Activated B cell treated with CpG ODN at 0.5 μM for 24 hours (primary cell): ENCODE results near the gene TMEM255B. TPM values are rescaled to one million over a fixed set of nuclear protein-coding genes. Genes with fewer than 3 reads are reported as not detected.
"Not testable (repeated sequence)": the region's sequence is repeated elsewhere in the genome, so short reads cannot be mapped to it uniquely, and the experiment has no call there.

Experiments
- ATAC-seq: fragments of 200-7000 bp; cut with Tn5 transposase; one replicate; pipeline ENCODE4 v1.10.0; 2021; ENCODE audit warnings: low read depth, mild to moderate bottlenecking, moderate library complexity
- CTCF ChIA-PET: fragments of 350-600 bp; sonication (Branson Sonifier 250); formaldehyde crosslinking; loops from one replicate; lab custom pipeline; 2021; ENCODE audit warnings: antibody characterized with exemption; lab: Charles Lee
- POLR2A ChIA-PET: fragments of 350-600 bp; sonication (Branson Sonifier 250); formaldehyde crosslinking; loops from one replicate; lab custom pipeline; 2021; ENCODE audit warnings: antibody characterized with exemption; lab: Charles Lee
- DNase-seq: peaks from one replicate; pipeline ENCODE4 v3.0.0; 2022
- H3K27ac Mint-ChIP-seq: one replicate; pipeline ENCODE4 v1.8.0; 2020; ENCODE audit warnings: mixed read lengths
- H3K27me3 Mint-ChIP-seq: one replicate; pipeline ENCODE4 v1.8.0; 2021; ENCODE audit warnings: mixed read lengths
- H3K36me3 Mint-ChIP-seq: one replicate; pipeline ENCODE4 v1.8.0; 2021; ENCODE audit warnings: low read depth, mixed read lengths
- H3K4me1 Mint-ChIP-seq: one replicate; pipeline ENCODE4 v1.8.0; 2021; ENCODE audit warnings: mixed read lengths
- H3K4me3 Mint-ChIP-seq: one replicate; pipeline ENCODE4 v1.8.0; 2020; ENCODE audit warnings: mild to moderate bottlenecking, mixed read lengths
- H3K9me3 Mint-ChIP-seq: one replicate; pipeline ENCODE4 v1.8.0; 2020; ENCODE audit warnings: mixed read lengths
- intact Hi-C: fragments of 100-400 bp; cut with micrococcal nuclease; formaldehyde crosslinking; loops from one replicate; pipeline ENCODE4 v1.15.1; 2024
- total RNA-seq: library from RNA; stranded (reverse); gene quantifications from 2 replicates; pipeline ENCODE4 v1.2.3, GENCODE V29; 2022
- TF ChIP-seq, protein P1 (sequence below): fragments of 200-600 bp; IDR thresholded peaks from one replicate; pipeline ENCODE4 v1.8.0; 2022; ENCODE audit warnings: antibody characterized with exemption, mild to moderate bottlenecking

Gene TMEM255B
- total RNA-seq, 1 donor from 2014 or later = 6.2 TPM

- TF ChIP-seq, protein P1, sequence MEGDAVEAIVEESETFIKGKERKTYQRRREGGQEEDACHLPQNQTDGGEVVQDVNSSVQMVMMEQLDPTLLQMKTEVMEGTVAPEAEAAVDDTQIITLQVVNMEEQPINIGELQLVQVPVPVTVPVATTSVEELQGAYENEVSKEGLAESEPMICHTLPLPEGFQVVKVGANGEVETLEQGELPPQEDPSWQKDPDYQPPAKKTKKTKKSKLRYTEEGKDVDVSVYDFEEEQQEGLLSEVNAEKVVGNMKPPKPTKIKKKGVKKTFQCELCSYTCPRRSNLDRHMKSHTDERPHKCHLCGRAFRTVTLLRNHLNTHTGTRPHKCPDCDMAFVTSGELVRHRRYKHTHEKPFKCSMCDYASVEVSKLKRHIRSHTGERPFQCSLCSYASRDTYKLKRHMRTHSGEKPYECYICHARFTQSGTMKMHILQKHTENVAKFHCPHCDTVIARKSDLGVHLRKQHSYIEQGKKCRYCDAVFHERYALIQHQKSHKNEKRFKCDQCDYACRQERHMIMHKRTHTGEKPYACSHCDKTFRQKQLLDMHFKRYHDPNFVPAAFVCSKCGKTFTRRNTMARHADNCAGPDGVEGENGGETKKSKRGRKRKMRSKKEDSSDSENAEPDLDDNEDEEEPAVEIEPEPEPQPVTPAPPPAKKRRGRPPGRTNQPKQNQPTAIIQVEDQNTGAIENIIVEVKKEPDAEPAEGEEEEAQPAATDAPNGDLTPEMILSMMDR = no peak
- ATAC-seq (peak; percentile 93), DNase-seq (peak; percentile 82)
- CTCF ChIA-PET = interaction anchor here (0.8 to 1.0 kb wide), 5 partner anchors 54 to 504 kb away, joined by 3 to 6 read pairs (median 3); no protein-coding TSS in a partner anchor
- Mint-ChIP-seq H3K36me3 (no peaks in the 10 kb centered on the region), H3K27me3 (peaks cover 2% of the 10 kb centered on the region), H3K4me1 (peaks cover 7% of the 10 kb centered on the region), H3K4me3 (peak overlapping the region; percentile 80), H3K9me3 (no peaks in the 10 kb centered on the region), H3K27ac (peak overlapping the region; percentile 79)
- POLR2A ChIA-PET = interaction anchor here (0.8 kb wide), 1 partner anchor 91 kb away, joined by 3 read pairs; no protein-coding TSS in a partner anchor
- intact Hi-C loops = no loop called here
Observed at GRCh38 chr13:113724780-113725315, 34.2 kb upstream of the TMEM255B start.

- POLR2A ChIA-PET, H3K4me3 Mint-ChIP-seq, ATAC-seq, H3K27me3 Mint-ChIP-seq, H3K9me3 Mint-ChIP-seq, H3K4me1 Mint-ChIP-seq, intact Hi-C loops, DNase-seq, H3K36me3 Mint-ChIP-seq: not testable (repeated sequence)
- CTCF ChIA-PET = interaction anchor here (1.0 kb wide), 2 partner anchors 82 to 503 kb away, joined by 3 read pairs; no protein-coding TSS in a partner anchor
- H3K27ac Mint-ChIP-seq = peak overlapping the region; percentile 79
Observed at GRCh38 chr13:113725329-113726105, 33.5 kb upstream of the TMEM255B start.

DNA sequence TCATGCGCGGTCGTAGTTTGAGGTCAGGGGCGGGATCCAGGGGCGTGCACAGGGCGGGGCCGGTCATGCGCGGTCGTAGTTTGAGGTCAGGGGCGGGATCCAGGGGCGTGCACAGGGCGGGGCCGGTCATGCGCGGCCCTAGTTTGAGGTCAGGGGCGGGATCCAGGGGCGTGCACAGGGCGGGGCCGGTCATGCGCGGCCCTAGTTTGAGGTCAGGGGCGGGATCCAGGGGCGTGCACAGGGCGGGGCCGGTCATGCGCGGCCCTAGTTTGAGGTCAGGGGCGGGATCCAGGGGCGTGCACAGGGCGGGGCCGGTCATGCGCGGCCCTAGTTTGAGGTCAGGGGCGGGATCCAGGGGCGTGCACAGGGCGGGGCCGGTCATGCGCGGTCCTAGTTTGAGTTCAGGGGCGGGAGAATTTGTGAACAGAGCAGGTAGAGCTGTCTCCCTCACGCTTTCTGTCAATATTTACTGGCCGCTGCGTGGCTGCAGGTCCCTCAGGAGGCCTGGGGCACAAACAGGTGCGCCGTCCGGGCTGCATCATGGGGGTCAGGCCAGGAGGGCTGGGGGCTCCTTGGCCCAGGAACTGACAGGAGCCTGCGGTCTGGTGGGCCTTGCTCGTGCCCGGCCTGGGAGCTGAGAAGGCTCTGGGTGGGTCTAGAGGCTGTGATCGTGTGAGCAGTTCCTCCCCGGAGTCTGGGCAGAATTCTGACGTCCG, 32.8 kb upstream of the TMEM255B start:
- DNase-seq, CTCF ChIA-PET, intact Hi-C loops, H3K9me3 Mint-ChIP-seq, H3K27me3 Mint-ChIP-seq, H3K4me1 Mint-ChIP-seq, H3K36me3 Mint-ChIP-seq: not testable (repeated sequence)
- ATAC-seq = peak; percentile 22
- Mint-ChIP-seq H3K27ac (peak overlapping the region; percentile 66), H3K4me3 (peak overlapping the region; percentile 48)
- POLR2A ChIA-PET = interaction anchor here (0.8 kb wide), 1 partner anchor 556 kb away, joined by 3 read pairs; no protein-coding TSS in a partner anchor

- no peak overlapping the region for H3K27ac Mint-ChIP-seq
- CTCF ChIA-PET = no interaction called here
- ATAC-seq (no peak), DNase-seq (no peak)
- H3K27me3 Mint-ChIP-seq = peaks cover 2% of the 10 kb centered on the region
- TF ChIP-seq, protein P1 = no peak
- intact Hi-C loops = no loop called here
- POLR2A ChIA-PET = interaction anchor here (0.8 kb wide), 1 partner anchor 555 kb away, joined by 3 read pairs; no protein-coding TSS in a partner anchor
- H3K36me3 Mint-ChIP-seq = no peaks in the 10 kb centered on the region
- no peaks in the 10 kb centered on the region for H3K9me3 Mint-ChIP-seq
- peaks cover 7% of the 10 kb centered on the region for H3K4me1 Mint-ChIP-seq
- peak overlapping the region; percentile 19 for H3K4me3 Mint-ChIP-seq
Observed at GRCh38 chr13:113726961-113727411, 32.0 kb upstream of the TMEM255B start.

DNA sequence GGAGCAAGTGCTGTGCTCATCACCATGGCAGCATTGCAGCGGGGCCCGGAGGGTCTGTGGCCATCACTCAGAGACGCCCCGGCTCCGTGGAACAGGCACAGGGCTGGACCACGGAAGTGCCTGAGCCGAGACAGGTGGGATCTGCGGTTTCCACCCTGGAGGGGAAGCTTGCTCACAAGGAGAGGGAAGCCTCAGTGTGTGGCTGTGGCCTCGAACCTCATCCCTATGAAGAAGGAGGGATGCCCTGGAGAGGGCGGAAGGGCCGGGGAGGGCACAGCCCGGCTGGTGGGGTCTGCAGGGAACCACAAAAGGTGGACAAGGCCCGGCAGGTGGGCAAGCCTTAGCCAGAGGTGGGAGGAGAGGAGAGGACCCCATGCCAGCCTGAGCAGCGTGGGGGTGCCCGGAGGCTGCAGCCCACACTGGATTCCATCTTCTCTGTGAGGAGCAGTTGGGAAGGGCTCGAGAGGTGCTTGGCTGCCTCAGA, 30.4 kb upstream of the TMEM255B start:
- ATAC-seq (no peak), DNase-seq (no peak)
- POLR2A ChIA-PET = no interaction called here
- TF ChIP-seq, protein P1 = no peak
- Mint-ChIP-seq H3K4me3 (no peak overlapping the region), H3K27ac (no peak overlapping the region), H3K4me1 (peaks cover 15% of the 10 kb centered on the region), H3K36me3 (no peaks in the 10 kb centered on the region), H3K9me3 (no peaks in the 10 kb centered on the region), H3K27me3 (peaks cover 2% of the 10 kb centered on the region)
- intact Hi-C loops = no loop called here
- CTCF ChIA-PET = no interaction called here
